Naive thymus-derived CD4-positive, alpha-beta T cell (primary cell): ENCODE measurements around the gene SPEM3. TPM values are rescaled to one million over a fixed set of nuclear protein-coding genes. Genes with fewer than 3 reads are reported as not detected.

Source experiments
- ATAC-seq: fragments of 150-1000 bp; cut with Tn5 transposase; 2 replicates; pipeline ENCODE4 v1.10.0; 2021; ENCODE audit warnings: mild to moderate bottlenecking, moderate library complexity
- CTCF ChIA-PET: fragments of 350-600 bp; sonication (Branson Sonifier 250); formaldehyde crosslinking; loops from one replicate; lab custom pipeline; 2021; ENCODE audit warnings: antibody characterized with exemption; lab: Charles Lee
- POLR2A ChIA-PET: fragments of 350-600 bp; sonication (Branson Sonifier 250); formaldehyde crosslinking; loops from one replicate; lab custom pipeline; 2021; ENCODE audit warnings: antibody characterized with exemption, inconsistent platforms; lab: Charles Lee
- DNase-seq, 9 donors: peaks; one replicate each; pipeline versions ENCODE4 v3.0.0 to v3.0.0-alpha.2; 2020 to 2022; ENCODE audit warnings: mixed read lengths in 1 of 9
- H3K27ac ChIP-seq: one replicate; pipeline ENCODE4 v1.7.0; 2013; ENCODE audit warnings: mild to moderate bottlenecking, low read depth, low read length, moderate library complexity
- H3K27me3 ChIP-seq, 2 donors: one replicate each; pipeline ENCODE4 v1.7.0; 2013; ENCODE audit warnings: low read length in 2 of 2, mild to moderate bottlenecking in 2 of 2, moderate library complexity in 2 of 2; ENCODE audit not compliant: control insufficient read depth in 2 of 2, insufficient read depth in 2 of 2
- H3K36me3 ChIP-seq, 3 experiments: 1 replicate in 2 of 3; 2 replicates in 1 of 3; pipeline ENCODE4 v1.7.0; 2013; ENCODE audit warnings: low read length in 3 of 3, mild to moderate bottlenecking in 3 of 3, moderate library complexity in 1 of 3; ENCODE audit not compliant: insufficient read depth in 3 of 3, control insufficient read depth in 2 of 3
- H3K4me1 ChIP-seq, 2 donors: one replicate each; pipeline ENCODE4 v1.7.0; 2013; ENCODE audit warnings: low read length in 2 of 2, mild to moderate bottlenecking in 2 of 2, moderate library complexity in 1 of 2; ENCODE audit not compliant: control insufficient read depth in 2 of 2, insufficient read depth in 2 of 2
- H3K4me3 ChIP-seq: 2 replicates; pipeline ENCODE4 v1.7.0; 2013; ENCODE audit warnings: mild to moderate bottlenecking, low read length
- H3K9me3 ChIP-seq, 3 experiments: 1 replicate in 2 of 3; 2 replicates in 1 of 3; pipeline ENCODE4 v1.7.0; 2013; ENCODE audit warnings: low read length in 3 of 3; ENCODE audit not compliant: control insufficient read depth in 2 of 3
- H3K27ac Mint-ChIP-seq, 9 donors: one replicate each; pipeline ENCODE4 v1.8.0; 2020 to 2022; ENCODE audit warnings: mixed read lengths in 9 of 9, mild to moderate bottlenecking in 8 of 9, moderate library complexity in 5 of 9, inconsistent platforms in 2 of 9
- H3K27me3 Mint-ChIP-seq, 5 donors: one replicate each; pipeline ENCODE4 v1.8.0; 2021 to 2022; ENCODE audit warnings: mixed read lengths in 5 of 5, mild to moderate bottlenecking in 1 of 5
- H3K36me3 Mint-ChIP-seq, 5 donors: one replicate each; pipeline ENCODE4 v1.8.0; 2020 to 2022; ENCODE audit warnings: mixed read lengths in 5 of 5, mild to moderate bottlenecking in 3 of 5, inconsistent platforms in 1 of 5
- H3K4me1 Mint-ChIP-seq, 7 donors: one replicate each; pipeline ENCODE4 v1.8.0; 2020 to 2022; ENCODE audit warnings: mixed read lengths in 7 of 7, mild to moderate bottlenecking in 3 of 7, inconsistent platforms in 1 of 7
- H3K4me3 Mint-ChIP-seq, 10 donors: one replicate each; pipeline ENCODE4 v1.8.0; 2020 to 2022; ENCODE audit warnings: mild to moderate bottlenecking in 10 of 10, mixed read lengths in 10 of 10, moderate library complexity in 6 of 10, inconsistent platforms in 2 of 10
- H3K9me3 Mint-ChIP-seq, 11 donors: one replicate each; pipeline ENCODE4 v1.8.0; 2020 to 2022; ENCODE audit warnings: mixed read lengths in 11 of 11, mild to moderate bottlenecking in 4 of 11, inconsistent platforms in 1 of 11, moderate library complexity in 1 of 11
- intact Hi-C, 2 donors: fragments of 100-400 bp; cut with micrococcal nuclease; formaldehyde crosslinking; loops; one replicate each; pipeline ENCODE4 v1.15.1; 2023
- polyA plus RNA-seq, 2 donors: library from polyadenylated mRNA; unstranded; fragments of 300-500 nt; fragmentation: Illumina TruSeq; gene quantifications; one replicate each; pipeline ENCODE4 v1.2.3, GENCODE V29; 2021
- total RNA-seq, 6 experiments: library from RNA in 5 of 6; stranded (reverse) in 5 of 6; gene quantifications; 1 replicate in 5 of 6; 2 replicates in 1 of 6; pipeline ENCODE4 v1.2.3 and lab custom pipeline; 2021 to 2026

Gene SPEM3
- total and polyA plus RNA-seq, 7 experiments from 2014 or later = not detected

- peak overlapping the region in 5 of 10 donors; percentile 1 to 97 (median 71) for H3K4me3 Mint-ChIP-seq
- peaks cover 7 to 25% of the 10 kb centered on the region in 2 donors for H3K4me1 ChIP-seq
- peaks cover 0 to 25% (median 19%) of the 10 kb centered on the region in 5 donors for H3K36me3 Mint-ChIP-seq
- H3K9me3 Mint-ChIP-seq = no peaks in the 10 kb centered on the region
- no peak for ATAC-seq
- no peak overlapping the region for H3K4me3 ChIP-seq
- ChIA-PET POLR2A (interaction anchor here (0.6 to 5.9 kb wide), 5 partner anchors 10 to 509 kb away, joined by 3 to 38 read pairs (median 3); partner anchors contain the start of genes DVL2 and TMEM256), CTCF (no interaction called here)
- intact Hi-C loops = loop anchor here in 1 of 2 donors (5.0 kb wide), 1 partner anchor 66 kb away; no protein-coding TSS in a partner anchor
- H3K27me3 ChIP-seq = no peaks in the 10 kb centered on the region
- H3K4me1 Mint-ChIP-seq = peaks cover 25 to 48% (median 30%) of the 10 kb centered on the region in 7 donors
- no peaks in the 10 kb centered on the region for H3K27me3 Mint-ChIP-seq
- H3K9me3 ChIP-seq = no peaks in the 10 kb centered on the region
- H3K27ac ChIP-seq = peak overlapping the region; percentile 39
- DNase-seq = no peak
- peaks cover 8 to 64% (median 16%) of the 10 kb centered on the region in 3 experiments for H3K36me3 ChIP-seq
- peak overlapping the region in 6 of 9 donors; percentile 34 to 82 (median 62) for H3K27ac Mint-ChIP-seq
These were observed 37.4 kb upstream of the SPEM3 start for GRCh38 chr17:7391307-7391706.

GRCh38 chr17:7392696-7393612, 35.7 kb upstream of the SPEM3 start:
- ATAC-seq (no peak), DNase-seq (no peak)
- intact Hi-C loops = loop anchor here in 1 of 2 donors (5.0 kb wide), 1 partner anchor 64 kb away; no protein-coding TSS in a partner anchor
- Histone ChIP-seq H3K36me3 (peaks cover 8 to 49% (median 16%) of the 10 kb centered on the region in 3 experiments), H3K27ac (peak overlapping the region; percentile 87), H3K4me1 (peaks cover 7 to 25% of the 10 kb centered on the region in 2 donors), H3K9me3 (no peaks in the 10 kb centered on the region), H3K27me3 (no peaks in the 10 kb centered on the region), H3K4me3 (peak overlapping the region; percentile 94)
- H3K27ac Mint-ChIP-seq = peak overlapping the region in 8 of 9 donors; percentile 18 to 97 (median 78)
- H3K4me3 Mint-ChIP-seq = peak overlapping the region; percentile 58 to 97 (median 94)
- H3K4me1 Mint-ChIP-seq = peaks cover 25 to 48% (median 28%) of the 10 kb centered on the region in 7 donors
- H3K9me3 Mint-ChIP-seq = no peaks in the 10 kb centered on the region
- peaks cover 0 to 25% (median 19%) of the 10 kb centered on the region in 5 donors for H3K36me3 Mint-ChIP-seq
- POLR2A ChIA-PET = interaction anchor here (0.5 to 5.9 kb wide), 6 partner anchors 9 to 767 kb away, joined by 3 to 38 read pairs (median 4); partner anchors contain the start of genes POLR2A and TMEM256
- H3K27me3 Mint-ChIP-seq = no peaks in the 10 kb centered on the region
- CTCF ChIA-PET = interaction anchor here (0.6 to 2.2 kb wide), 2 partner anchors 37 to 63 kb away, joined by 3 to 7 read pairs; partner anchors contain the start of gene TMEM95

GRCh38 chr17:7393613-7394451, 34.8 kb upstream of the SPEM3 start:
- peak overlapping the region; percentile 89 to 97 (median 95) for H3K4me3 Mint-ChIP-seq
- H3K27ac ChIP-seq = peak overlapping the region; percentile 87
- H3K4me3 ChIP-seq = peak overlapping the region; percentile 94
- peaks cover 0 to 25% (median 19%) of the 10 kb centered on the region in 5 donors for H3K36me3 Mint-ChIP-seq
- ATAC-seq (peak; percentile 77), DNase-seq (peak in 7 of 9 donors; percentile 49 to 78 (median 72))
- no peaks in the 10 kb centered on the region for H3K27me3 Mint-ChIP-seq
- no peaks in the 10 kb centered on the region for H3K9me3 Mint-ChIP-seq
- POLR2A ChIA-PET = interaction anchor here (0.5 to 5.9 kb wide), 14 partner anchors 8 to 767 kb away, joined by 3 to 38 read pairs (median 4); partner anchors contain the start of genes POLR2A, TMEM102 and TMEM256
- H3K4me1 ChIP-seq = peaks cover 7 to 25% of the 10 kb centered on the region in 2 donors
- H3K9me3 ChIP-seq = no peaks in the 10 kb centered on the region
- CTCF ChIA-PET = interaction anchor here (0.6 to 2.2 kb wide), 5 partner anchors 10 to 167 kb away, joined by 3 to 7 read pairs (median 3); partner anchors contain the start of genes ACAP1 and TMEM95
- H3K27ac Mint-ChIP-seq = peak overlapping the region; percentile 83 to 97 (median 90)
- no peaks in the 10 kb centered on the region for H3K27me3 ChIP-seq
- peaks cover 25 to 48% (median 28%) of the 10 kb centered on the region in 7 donors for H3K4me1 Mint-ChIP-seq
- peaks cover 8 to 40% (median 16%) of the 10 kb centered on the region in 3 experiments for H3K36me3 ChIP-seq
- intact Hi-C loops = loop anchor here (1.0 to 5.0 kb wide), 6 partner anchors 10 to 91 kb away; partner anchors contain the start of genes TMEM256 (in 2 of the 2), POLR2A (in 1 of the 2) and TMEM102 (in 1 of the 2)

GRCh38 chr17:7394452-7395191, 34.0 kb upstream of the SPEM3 start, which contains the start of gene PLSCR3:
PLSCR3 (minus strand) TSS chr17:7394525; CDS start chr17:7394110, 415 bp downstream.
- Mint-ChIP-seq H3K4me3 (peak within 1 kb of the TSS; percentile 93 to 97 (median 95)), H3K4me1 (peaks cover 25 to 46% (median 27%) of the 10 kb centered on the region in 7 donors), H3K27me3 (no peaks in the 10 kb centered on the region), H3K36me3 (peaks cover 0 to 19% (median 15%) of the 10 kb centered on the region in 5 donors), H3K9me3 (no peaks in the 10 kb centered on the region), H3K27ac (peak within 1 kb of the TSS; percentile 85 to 97 (median 92))
- peaks cover 7 to 25% of the 10 kb centered on the region in 2 donors for H3K4me1 ChIP-seq
- ATAC-seq (peak; percentile 94), DNase-seq (peak; percentile 68 to 91 (median 82))
- peak within 1 kb of the TSS; percentile 87 for H3K27ac ChIP-seq
- intact Hi-C loops = loop anchor here (1.0 to 5.0 kb wide), 6 partner anchors 10 to 90 kb away; partner anchors contain the start of genes TMEM256 (in 2 of the 2), POLR2A (in 1 of the 2) and TMEM102 (in 1 of the 2)
- CTCF ChIA-PET = interaction anchor here (0.6 to 2.2 kb wide), 5 partner anchors 10 to 730 kb away, joined by 3 to 7 read pairs (median 4); partner anchors contain the start of genes ACAP1 and TMEM95
- H3K4me3 ChIP-seq = peak within 1 kb of the TSS; percentile 94
- POLR2A ChIA-PET = interaction anchor here (0.6 to 5.9 kb wide), 11 partner anchors 9 to 85 kb away, joined by 3 to 38 read pairs (median 3); partner anchors contain the start of genes TMEM102 and TMEM256
- no peaks in the 10 kb centered on the region for H3K27me3 ChIP-seq
- H3K9me3 ChIP-seq = no peaks in the 10 kb centered on the region
- peaks cover 8 to 32% (median 11%) of the 10 kb centered on the region in 3 experiments for H3K36me3 ChIP-seq

DNA sequence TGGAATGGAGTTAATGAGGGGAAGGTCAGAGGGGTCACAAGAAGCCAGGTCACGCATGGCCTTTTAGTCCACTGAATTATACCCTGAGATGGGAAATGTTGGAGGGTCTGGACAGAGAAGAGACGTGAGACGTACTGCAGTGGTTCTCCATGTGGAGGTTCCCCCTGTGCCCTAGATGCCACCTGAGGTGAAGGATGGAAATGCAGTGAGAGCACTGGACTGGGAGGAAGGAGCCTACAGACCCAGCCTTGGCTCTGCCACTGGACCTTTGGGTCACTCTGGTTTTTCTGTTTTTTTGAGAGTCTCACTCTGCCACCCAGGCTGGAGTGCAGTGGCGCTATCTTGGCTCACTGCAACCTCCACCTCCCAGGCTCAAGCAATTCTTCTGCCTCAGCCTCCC, 32.5 kb upstream of the SPEM3 start:
- Histone ChIP-seq H3K27me3 (no peaks in the 10 kb centered on the region), H3K27ac (no peak overlapping the region), H3K4me3 (no peak overlapping the region), H3K9me3 (no peaks in the 10 kb centered on the region), H3K36me3 (peaks cover 0 to 17% (median 3%) of the 10 kb centered on the region in 3 experiments), H3K4me1 (peaks cover 7 to 16% of the 10 kb centered on the region in 2 donors)
- intact Hi-C loops = no loop called here
- no peaks in the 10 kb centered on the region for H3K27me3 Mint-ChIP-seq
- H3K9me3 Mint-ChIP-seq = no peaks in the 10 kb centered on the region
- POLR2A ChIA-PET = interaction anchor here (2.2 to 5.9 kb wide), 2 partner anchors 7 to 12 kb away, joined by 17 to 38 read pairs; partner anchors contain the start of gene TMEM256
- CTCF ChIA-PET = interaction anchor here (0.6 kb wide), 1 partner anchor 79 kb away, joined by 7 read pairs; no protein-coding TSS in a partner anchor
- DNase-seq (no peak), ATAC-seq (no peak)
- peaks cover 0 to 14% (median 6%) of the 10 kb centered on the region in 5 donors for H3K36me3 Mint-ChIP-seq
- H3K4me1 Mint-ChIP-seq = peaks cover 20 to 33% (median 24%) of the 10 kb centered on the region in 7 donors
- H3K4me3 Mint-ChIP-seq = peak overlapping the region in 6 of 10 donors; percentile 1 to 64 (median 22)
- peak overlapping the region in 1 of 9 donors; percentile 9 for H3K27ac Mint-ChIP-seq
